ENCODE results near the gene GPR78. TPM values are rescaled to one million over a fixed set of nuclear protein-coding genes. Genes with fewer than 3 reads are reported as not detected.

The GPR78 gene
- total and polyA plus RNA-seq, 2 of the 13 experiments (the other 11 are each of a cell fraction or from before 2014, with no cell fraction given), result 0.01 to 0.07 TPM

GRCh38 chr4:8580321-8581093, at the start of gene GPR78 (continued):
- TF ChIP-seq NBN (conservative IDR thresholded peaks at IDR 0.05) (no peak), ZNF629 (CRISPR knock-in tag; conservative IDR thresholded peaks at IDR 0.05) (no peak), RFXANK (CRISPR knock-in tag; IDR thresholded peaks at IDR 0.05) (no peak), TBL1XR1 (IDR thresholded peaks at IDR 0.05; ENCODE audit: borderline replicate concordance, low read length, partially characterized antibody) (no peak), ZNF678 (CRISPR knock-in tag; IDR thresholded peaks at IDR 0.05) (no peak), NCOR1 (IDR thresholded peaks at IDR 0.05; ENCODE audit: borderline replicate concordance, low read length) (no peak), ETS1 (CRISPR knock-in tag; IDR thresholded peaks at IDR 0.05) (no peak), ZNF441 (CRISPR knock-in tag; IDR thresholded peaks at IDR 0.05; ENCODE audit: borderline replicate concordance) (peak; percentile 56; the same call in 1 of the 2 replicates), TFDP2 (CRISPR knock-in tag; IDR thresholded peaks at IDR 0.05) (peak; percentile 34; the same call in 1 of the 2 replicates), HDAC1 (CRISPR knock-in tag; IDR thresholded peaks at IDR 0.05) (no peak), MBNL3 (CRISPR knock-in tag; conservative IDR thresholded peaks at IDR 0.05) (no peak), ZKSCAN1 (IDR thresholded peaks at IDR 0.05; ENCODE audit: low read length) (no peak), JDP2 (CRISPR knock-in tag; IDR thresholded peaks at IDR 0.05; ENCODE audit: borderline replicate concordance) (no peak), ZNF776 (CRISPR knock-in tag; IDR thresholded peaks at IDR 0.05) (no peak), RAD21 (CRISPR knock-in tag; IDR thresholded peaks at IDR 0.05) (no peak), MTF1 (CRISPR knock-in tag; IDR thresholded peaks at IDR 0.05) (0 out of 2 replicates have a peak, but pooled peaks have one; percentile 57), ZFP91 (CRISPR knock-in tag; IDR thresholded peaks at IDR 0.05; ENCODE audit: borderline replicate concordance) (peak; percentile 40; the same call in 1 of the 2 replicates), ZNF766 (CRISPR knock-in tag; IDR thresholded peaks at IDR 0.05; ENCODE audit: borderline replicate concordance) (no peak), ZNF619 (CRISPR knock-in tag; IDR thresholded peaks at IDR 0.05) (no peak), ZNF546 (CRISPR knock-in tag; conservative IDR thresholded peaks at IDR 0.05) (no peak), ZNF652 (CRISPR knock-in tag; IDR thresholded peaks at IDR 0.05; ENCODE audit: borderline replicate concordance, low read depth) (no peak), MLX (CRISPR knock-in tag; IDR thresholded peaks at IDR 0.05) (no peak), ZNF790 (CRISPR knock-in tag; IDR thresholded peaks at IDR 0.05; ENCODE audit: borderline replicate concordance) (peak; percentile 77; the same call in 1 of the 2 replicates)
- TF ChIP-seq, protein P1, sequence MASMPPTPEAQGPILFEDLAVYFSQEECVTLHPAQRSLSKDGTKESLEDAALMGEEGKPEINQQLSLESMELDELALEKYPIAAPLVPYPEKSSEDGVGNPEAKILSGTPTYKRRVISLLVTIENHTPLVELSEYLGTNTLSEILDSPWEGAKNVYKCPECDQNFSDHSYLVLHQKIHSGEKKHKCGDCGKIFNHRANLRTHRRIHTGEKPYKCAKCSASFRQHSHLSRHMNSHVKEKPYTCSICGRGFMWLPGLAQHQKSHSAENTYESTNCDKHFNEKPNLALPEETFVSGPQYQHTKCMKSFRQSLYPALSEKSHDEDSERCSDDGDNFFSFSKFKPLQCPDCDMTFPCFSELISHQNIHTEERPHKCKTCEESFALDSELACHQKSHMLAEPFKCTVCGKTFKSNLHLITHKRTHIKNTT (CRISPR knock-in tag; IDR thresholded peaks at IDR 0.05), result no peak
